ENCODE results near the gene TTC16.
"Not testable (repeated sequence)": the region's sequence is repeated elsewhere in the genome, so short reads cannot be mapped to it uniquely, and the experiment has no call there.

TTC16 gene

GRCh38 chr9:127746959-127747569 lies 31.2 kb downstream of the TTC16 start:
- DNase-seq (ENCODE audit: low read depth), result no peak

- DNase-seq (ENCODE audit: low read depth), result no peak
These were observed 33.4 kb downstream of the TTC16 start for GRCh38 chr9:127749090-127749787.

GRCh38 chr9:127751269-127752054 lies 35.6 kb downstream of the TTC16 start:
- no peak for DNase-seq (ENCODE audit: low read depth)

- no peak for DNase-seq (ENCODE audit: low read depth)
These were observed 37.3 kb downstream of the TTC16 start for GRCh38 chr9:127753148-127753547.

GRCh38 chr9:127753622-127754021 lies 37.7 kb downstream of the TTC16 start:
- DNase-seq (ENCODE audit: low read depth), result no peak

GRCh38 chr9:127754099-127755060 lies 38.5 kb downstream of the TTC16 start:
- no peak for DNase-seq (ENCODE audit: low read depth)

- no peak for DNase-seq (ENCODE audit: low read depth)
These were observed 39.5 kb downstream of the TTC16 start for GRCh38 chr9:127755061-127756060.

- DNase-seq (ENCODE audit: low read depth), result no peak
These were observed 40.4 kb downstream of the TTC16 start for GRCh38 chr9:127756233-127756632.

GRCh38 chr9:127756776-127757175 lies 40.9 kb downstream of the TTC16 start:
- not testable (repeated sequence) for DNase-seq (ENCODE audit: low read depth)

- DNase-seq (ENCODE audit: low read depth), result no peak
These were observed 43.0 kb downstream of the TTC16 start for GRCh38 chr9:127758843-127759242.

- no peak for DNase-seq (ENCODE audit: low read depth)
These were observed 45.2 kb downstream of the TTC16 start for GRCh38 chr9:127761061-127761460.

- DNase-seq (ENCODE audit: low read depth), result no peak
These were observed 45.6 kb downstream of the TTC16 start for GRCh38 chr9:127761491-127761956.

- DNase-seq (ENCODE audit: low read depth), result no peak
These were observed 46.3 kb downstream of the TTC16 start for GRCh38 chr9:127762111-127762676.

GRCh38 chr9:127763918-127764384 lies 48.1 kb downstream of the TTC16 start:
- no peak for DNase-seq (ENCODE audit: low read depth)

GRCh38 chr9:127765418-127765817 lies 49.5 kb downstream of the TTC16 start:
- no peak for DNase-seq (ENCODE audit: low read depth)

GRCh38 chr9:127767410-127767809 lies 51.5 kb downstream of the TTC16 start:
- no peak for DNase-seq (ENCODE audit: low read depth)

- no peak for DNase-seq (ENCODE audit: low read depth)
These were observed 52.0 kb downstream of the TTC16 start for GRCh38 chr9:127767909-127768331.

- no peak for DNase-seq (ENCODE audit: low read depth)
These were observed 52.8 kb downstream of the TTC16 start for GRCh38 chr9:127768698-127769097.

- DNase-seq (ENCODE audit: low read depth), result no peak
These were observed 53.2 kb downstream of the TTC16 start for GRCh38 chr9:127769101-127769500.

Data from activated T-cell treated with anti-CD3 and anti-CD28 coated beads for 24 hours (primary cell).